ENCODE measurements around the gene EPHB2. TPM values are rescaled to one million over a fixed set of nuclear protein-coding genes. Genes with fewer than 3 reads are reported as not detected.

EPHB2 gene
- total and polyA plus RNA-seq, 2 of the 4 experiments (the other 2 are of a cell fraction), result 52.3 to 58.8 TPM

DNA sequence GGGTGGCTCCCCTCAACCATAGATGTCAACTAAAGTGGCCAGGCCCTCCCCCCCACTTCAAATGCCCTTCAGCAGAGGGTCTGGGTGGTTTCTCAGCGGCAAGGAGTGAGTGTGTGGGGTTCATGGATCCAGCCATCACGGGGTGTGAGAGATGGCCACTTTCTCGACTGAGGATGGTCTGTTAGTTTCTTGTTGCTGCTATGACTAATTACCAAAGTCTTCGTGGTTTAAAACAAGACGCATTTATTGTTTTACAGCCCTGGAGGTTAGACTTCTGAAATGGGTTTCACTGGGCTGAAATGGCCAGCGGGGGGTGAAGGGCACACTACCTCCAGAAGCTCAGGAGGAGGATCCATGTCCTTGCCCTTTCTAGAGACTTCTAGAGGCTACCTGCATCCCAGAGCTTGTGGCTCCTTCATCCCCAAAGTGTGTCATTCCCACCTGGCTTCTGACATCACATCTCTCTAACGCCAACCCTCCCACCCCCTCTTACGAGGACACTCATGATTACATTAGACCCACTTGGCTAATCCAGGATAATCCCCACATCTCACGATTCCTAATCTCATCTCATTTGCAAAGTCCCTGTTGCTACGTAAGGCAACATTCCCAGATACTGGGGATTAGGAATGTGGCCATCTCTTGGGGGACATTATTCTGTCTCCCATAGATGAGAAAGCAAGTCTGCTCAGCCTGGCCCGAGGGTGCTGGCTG, 53.0 kb downstream of the EPHB2 start:
- 0 out of 2 replicates have a peak overlapping the region, but pooled peaks have one; percentile 10 for H3K4ac ChIP-seq (ENCODE audit: low read depth, low read length)
- H3K14ac ChIP-seq (replicated peaks; ENCODE audit: low read depth, low read length), result no peak overlapping the region
- H3K4me1 ChIP-seq (ENCODE audit: control insufficient read depth, insufficient read depth, low read length), result peaks cover 2% of the 10 kb centered on the region; the same call in 1 of the 2 replicates
- H3K27me3 ChIP-seq (ENCODE audit: control insufficient read depth, insufficient read depth, low read length), result no peaks in the 10 kb centered on the region
- no peak overlapping the region for H3K18ac ChIP-seq (ENCODE audit: low read depth, low read length)
- no peak overlapping the region for H4K91ac ChIP-seq (ENCODE audit: insufficient read depth, low read depth, low read length)
- H2BK15ac ChIP-seq (ENCODE audit: low read depth, low read length), result no peak overlapping the region; the same call in 2 of the 3 replicates
- no peak overlapping the region for H3K9ac ChIP-seq (ENCODE audit: low read depth, low read length)
- WGBS, 2 experiments (ENCODE audit: extremely low coverage in 2 of 2, insufficient read length in 1 of 2), result 85% methylated on average over 5 of the region's 11 CpGs; no CpG with 5 or more reads in 1 of the 2 experiments
- H3K27ac ChIP-seq (ENCODE audit: insufficient read depth, low read length), result no peak overlapping the region
- peak overlapping the region; percentile 51; the same call in 1 of the 2 replicates for H2AK5ac ChIP-seq (ENCODE audit: low read depth, low read length)
- H2BK20ac ChIP-seq (ENCODE audit: low read depth, low read length), result peak overlapping the region; percentile 15; the same call in 1 of the 2 replicates
- peak overlapping the region; percentile 34 for H2AFZ ChIP-seq (replicated peaks; ENCODE audit: low read length, poor library complexity)
- intact Hi-C loops (cut with micrococcal nuclease), result no loop called here
- no peak overlapping the region for H3K4me2 ChIP-seq (ENCODE audit: low read depth, low read length)
- H2AK9ac ChIP-seq (replicated peaks; ENCODE audit: low read depth, low read length, poor library complexity), result peak overlapping the region; percentile 60
- no peak overlapping the region for H3K23ac ChIP-seq (ENCODE audit: low read depth, low read length)
- DNase-seq (peak; percentile 25), ATAC-seq (ENCODE audit: low read depth) (peak; percentile 33; the same call in 1 of the 2 replicates)
- peaks cover 36 to 94% of the 10 kb centered on the region in 2 experiments for H3K79me1 ChIP-seq (ENCODE audit: low read depth in 1 of 2, low read length in 2 of 2)
- H3K9me1 ChIP-seq (ENCODE audit: insufficient read depth, low read length), result peaks cover 21% of the 10 kb centered on the region
- POLR2A ChIA-PET (ENCODE audit: unreplicated experiment), result no interaction called here
- peaks cover 88% of the 10 kb centered on the region for H4K20me1 ChIP-seq (ENCODE audit: insufficient read depth, low read length)
- no peak overlapping the region for H2BK5ac ChIP-seq (ENCODE audit: low read depth, low read length, poor library complexity, severe bottlenecking)
- dilution Hi-C loops (cut with HindIII; ENCODE audit: low sequenced_read_pairs, unreplicated experiment), result no loop called here
- CTCF ChIA-PET, result no interaction called here
- H3K4me3 ChIP-seq (ENCODE audit: insufficient read depth, low read depth, low read length), result no peak overlapping the region
- no peak overlapping the region for H3K56ac ChIP-seq (ENCODE audit: extremely low read depth, insufficient read depth, low read length)
- H4K5ac ChIP-seq (ENCODE audit: low read depth, low read length), result no peak overlapping the region
- no peak overlapping the region for H2BK120ac ChIP-seq (ENCODE audit: low read depth, low read length)
- H4K8ac ChIP-seq (ENCODE audit: low read depth in 2 of 2, low read length in 2 of 2), result no peak overlapping the region
- in situ Hi-C loops (cut with MboI; ENCODE audit: low sequenced_read_pairs), result no loop called here
- no peaks in the 10 kb centered on the region for H3K9me3 ChIP-seq (ENCODE audit: control insufficient read depth, insufficient read depth, low read length)
- BruUV-seq (replicated peaks), result no TSS peak
- no peaks in the 10 kb centered on the region for H3K36me3 ChIP-seq (ENCODE audit: control insufficient read depth, insufficient read depth, low read length)
- no peak for TF ChIP-seq FOS (IDR thresholded peaks at IDR 0.05; ENCODE audit: low read depth, low read length)
- TF ChIP-seq MAFK (IDR thresholded peaks at IDR 0.05; ENCODE audit: low read depth, low read length), result no peak
- TF ChIP-seq, protein P1, sequence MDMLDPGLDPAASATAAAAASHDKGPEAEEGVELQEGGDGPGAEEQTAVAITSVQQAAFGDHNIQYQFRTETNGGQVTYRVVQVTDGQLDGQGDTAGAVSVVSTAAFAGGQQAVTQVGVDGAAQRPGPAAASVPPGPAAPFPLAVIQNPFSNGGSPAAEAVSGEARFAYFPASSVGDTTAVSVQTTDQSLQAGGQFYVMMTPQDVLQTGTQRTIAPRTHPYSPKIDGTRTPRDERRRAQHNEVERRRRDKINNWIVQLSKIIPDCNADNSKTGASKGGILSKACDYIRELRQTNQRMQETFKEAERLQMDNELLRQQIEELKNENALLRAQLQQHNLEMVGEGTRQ (IDR thresholded peaks at IDR 0.05; ENCODE audit: low read depth, low read length), result no peak
- TF ChIP-seq CHD1 (IDR thresholded peaks at IDR 0.05; ENCODE audit: low read depth, low read length), result no peak
- TF ChIP-seq, protein P2, sequence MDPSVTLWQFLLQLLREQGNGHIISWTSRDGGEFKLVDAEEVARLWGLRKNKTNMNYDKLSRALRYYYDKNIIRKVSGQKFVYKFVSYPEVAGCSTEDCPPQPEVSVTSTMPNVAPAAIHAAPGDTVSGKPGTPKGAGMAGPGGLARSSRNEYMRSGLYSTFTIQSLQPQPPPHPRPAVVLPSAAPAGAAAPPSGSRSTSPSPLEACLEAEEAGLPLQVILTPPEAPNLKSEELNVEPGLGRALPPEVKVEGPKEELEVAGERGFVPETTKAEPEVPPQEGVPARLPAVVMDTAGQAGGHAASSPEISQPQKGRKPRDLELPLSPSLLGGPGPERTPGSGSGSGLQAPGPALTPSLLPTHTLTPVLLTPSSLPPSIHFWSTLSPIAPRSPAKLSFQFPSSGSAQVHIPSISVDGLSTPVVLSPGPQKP (IDR thresholded peaks at IDR 0.05; ENCODE audit: borderline replicate concordance, low read depth, low read length), result no peak
- TF ChIP-seq SMC3 (IDR thresholded peaks at IDR 0.05; ENCODE audit: low read depth, low read length), result no peak
- no peak for TF ChIP-seq RCOR1 (IDR thresholded peaks at IDR 0.05; ENCODE audit: insufficient replicate concordance, low read length)
- no peak for TF ChIP-seq CEBPB (IDR thresholded peaks at IDR 0.05; ENCODE audit: low read depth, low read length)
- TF ChIP-seq RAD21 (IDR thresholded peaks at IDR 0.05; ENCODE audit: low read length), result no peak
- no peak for TF ChIP-seq RFX5 (IDR thresholded peaks at IDR 0.05; ENCODE audit: low read depth, low read length)
- TF ChIP-seq MAZ (IDR thresholded peaks at IDR 0.05; ENCODE audit: borderline replicate concordance, low read depth, low read length), result no peak
- TF ChIP-seq NFE2L2 (IDR thresholded peaks at IDR 0.05; ENCODE audit: low read depth, low read length), result no peak
- no peak for TF ChIP-seq POLR2A (IDR thresholded peaks at IDR 0.05; ENCODE audit: low read depth, low read length)
- TF ChIP-seq MXI1 (IDR thresholded peaks at IDR 0.05; ENCODE audit: borderline replicate concordance, low read depth, low read length), result no peak
- no peak for TF ChIP-seq BHLHE40 (IDR thresholded peaks at IDR 0.05; ENCODE audit: low read depth, low read length)

Data from IMR-90 (cell line).